Measurements from ENCODE around the gene LINS1.

- TF ChIP-seq CTCF (IDR thresholded peaks at IDR 0.05 in 8 of 11, conservative IDR thresholded peaks at IDR 0.05 in 3 of 11): no peak
- TF ChIP-seq POLR2A (IDR thresholded peaks at IDR 0.05): no peak
- no peak for TF ChIP-seq POLR2AphosphoS5 (IDR thresholded peaks at IDR 0.05)
Measured at GRCh38 chr15:100616700-100617099, 14.7 kb upstream of the LINS1 start.

Measured in spleen (tissue), 7 donors.